ENCODE data around the gene ZNF891. TPM values are rescaled to one million over a fixed set of nuclear protein-coding genes. Genes with fewer than 3 reads are reported as not detected.

ZNF891 gene
- total RNA-seq, result 3.0 TPM
- polyA plus RNA-seq, result under 1 TPM; 0.29 to 0.75 (median 0.48) TPM

DNA sequence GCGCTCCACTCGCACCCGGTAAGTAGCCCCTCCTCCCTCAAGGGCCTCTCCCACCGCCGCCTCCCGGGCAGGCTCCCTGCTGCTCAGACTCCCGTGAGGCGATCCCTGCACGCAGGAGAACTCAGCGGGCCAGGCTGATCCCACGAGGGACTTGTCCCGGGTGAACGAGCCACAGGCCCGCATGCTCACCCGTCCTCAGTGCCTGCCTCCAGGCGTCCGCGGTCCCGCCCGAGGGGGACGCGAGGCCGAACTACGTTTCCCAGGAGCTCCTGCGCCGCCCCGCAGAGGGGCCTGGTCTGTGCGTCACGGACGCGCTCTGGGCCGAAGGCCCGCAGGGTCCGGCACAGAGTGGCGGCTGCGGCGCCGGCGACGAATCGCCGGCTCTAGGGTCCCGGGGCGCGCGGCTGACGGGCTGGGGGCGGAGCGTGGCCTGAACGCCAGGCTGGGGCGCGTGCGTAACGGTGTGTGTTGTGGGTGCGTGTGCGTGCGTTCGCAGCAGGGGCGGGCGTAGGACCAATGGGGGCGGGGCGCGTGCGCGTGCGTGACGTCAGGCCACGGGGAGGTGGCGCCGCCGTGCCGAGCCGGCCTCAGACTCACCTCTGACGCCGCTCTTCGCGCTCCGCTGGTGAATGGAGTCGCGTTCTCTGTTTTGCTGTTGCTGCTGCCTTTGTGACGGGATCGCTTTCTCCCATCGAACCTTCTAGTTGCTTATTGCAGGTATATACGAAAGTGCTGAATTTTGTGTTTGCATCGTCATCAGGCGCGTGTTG is at the start of gene ZNF891, which contains the start of gene ZNF10:
Gene ZNF891 (minus strand): TSS at position 237 of the 770 bp plus-strand sequence. CDS start 8,356 bp downstream, outside the sequence.
Gene ZNF10 (plus strand): TSS at position 590 of the 770 bp plus-strand sequence. CDS start 13,866 bp downstream, outside the sequence.
- DNase-seq (peak; percentile 87 to 98 (median 97)), ATAC-seq (ENCODE audit: low read depth in 2 of 2) (peak; percentile 88 to 90)
- peaks cover 15% of the 10 kb centered on the region for H3K4me1 ChIP-seq (ENCODE audit: control insufficient read depth, insufficient read depth, low read length, poor library complexity, severe bottlenecking)
- Mint-ChIP-seq H3K9me3 (peaks cover 8 to 65% (median 28%) of the 10 kb centered on the region in 7 donors), H3K4me3 (peak within 1 kb of the TSS; percentile 92 to 96 (median 95)), H3K4me1 (peaks cover 0 to 36% (median 16%) of the 10 kb centered on the region in 4 donors), H3K27ac (peak within 1 kb of the TSS; percentile 98 to 99 (median 99)), H3K36me3 (peaks cover 48% of the 10 kb centered on the region), H3K27me3 (no peaks in the 10 kb centered on the region)
- H3K4me3 ChIP-seq (ENCODE audit: low read depth, low read length), result peak within 1 kb of the TSS; percentile 89
- H3K27me3 ChIP-seq (ENCODE audit: control insufficient read depth, insufficient read depth, low read length), result no peaks in the 10 kb centered on the region
- peaks cover 28% of the 10 kb centered on the region for H3K36me3 ChIP-seq (ENCODE audit: control insufficient read depth, insufficient read depth, low read length)
- peaks cover 45 to 92% of the 10 kb centered on the region in 2 experiments for H3K9me3 ChIP-seq (ENCODE audit: control insufficient read depth in 2 of 2, low read length in 2 of 2)
- peak within 1 kb of the TSS; percentile 99 for H3K27ac ChIP-seq (ENCODE audit: insufficient read depth, low read length, poor library complexity, severe bottlenecking)

DNA sequence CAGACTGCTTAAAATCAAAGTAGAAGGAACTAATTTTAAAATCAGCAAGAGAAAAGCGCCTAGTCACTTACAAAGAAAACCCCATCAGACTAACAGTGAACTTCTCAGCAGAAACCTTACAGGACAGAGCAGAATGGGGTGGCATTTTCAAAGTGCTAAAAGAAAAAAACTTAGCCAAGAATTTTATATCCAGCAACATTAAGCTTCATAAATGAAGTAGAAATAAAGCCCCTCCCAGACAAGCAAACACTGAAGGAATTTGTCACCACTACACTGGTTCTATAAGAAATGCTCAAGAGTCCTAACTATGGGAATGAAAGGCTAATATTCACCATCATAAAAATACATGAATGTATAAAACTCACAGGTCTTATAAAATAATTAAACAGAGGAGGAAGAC is 44.8 kb upstream of the ZNF891 start:
- Mint-ChIP-seq H3K4me3 (no peak overlapping the region), H3K36me3 (peaks cover 8% of the 10 kb centered on the region), H3K27me3 (no peaks in the 10 kb centered on the region), H3K4me1 (no peaks in the 10 kb centered on the region), H3K9me3 (peaks cover 0 to 63% (median 21%) of the 10 kb centered on the region in 7 donors), H3K27ac (no peak overlapping the region)
- Histone ChIP-seq H3K27me3 (ENCODE audit: control insufficient read depth, insufficient read depth, low read length) (no peaks in the 10 kb centered on the region), H3K9me3 (ENCODE audit: control insufficient read depth in 2 of 2, low read length in 2 of 2) (peaks cover 32 to 64% of the 10 kb centered on the region in 2 experiments), H3K4me1 (ENCODE audit: control insufficient read depth, insufficient read depth, low read length, poor library complexity, severe bottlenecking) (no peaks in the 10 kb centered on the region), H3K36me3 (ENCODE audit: control insufficient read depth, insufficient read depth, low read length) (no peaks in the 10 kb centered on the region), H3K4me3 (ENCODE audit: low read depth, low read length) (no peak overlapping the region), H3K27ac (ENCODE audit: insufficient read depth, low read length, poor library complexity, severe bottlenecking) (no peak overlapping the region)
- DNase-seq, result no peak
- no peak for ATAC-seq (ENCODE audit: low read depth in 2 of 2)

DNA sequence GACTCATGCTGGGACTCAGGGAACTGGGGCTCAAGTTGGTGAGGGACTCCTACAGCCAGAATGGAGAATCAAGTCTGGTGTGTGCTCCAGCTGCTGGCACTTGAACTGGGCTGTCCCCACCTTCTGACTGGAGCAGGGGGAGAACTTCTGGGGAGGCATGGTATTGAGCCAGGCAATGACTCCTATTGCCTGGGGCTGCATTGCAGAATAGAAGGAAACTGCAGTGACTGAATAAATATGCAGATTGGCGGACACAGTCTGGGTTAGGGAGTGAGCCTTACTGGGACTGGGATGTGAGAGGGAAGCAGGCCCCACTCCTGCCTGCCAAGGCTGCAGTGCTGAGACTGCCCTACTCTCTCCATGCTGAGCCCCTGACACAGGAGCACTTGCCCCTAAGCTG is 42.4 kb upstream of the ZNF891 start:
- ATAC-seq (ENCODE audit: low read depth in 2 of 2) (no peak), DNase-seq (no peak)
- H3K4me3 Mint-ChIP-seq, result no peak overlapping the region
- Histone ChIP-seq H3K27me3 (ENCODE audit: control insufficient read depth, insufficient read depth, low read length) (no peaks in the 10 kb centered on the region), H3K27ac (ENCODE audit: insufficient read depth, low read length, poor library complexity, severe bottlenecking) (no peak overlapping the region), H3K4me3 (ENCODE audit: low read depth, low read length) (no peak overlapping the region), H3K4me1 (ENCODE audit: control insufficient read depth, insufficient read depth, low read length, poor library complexity, severe bottlenecking) (no peaks in the 10 kb centered on the region), H3K36me3 (ENCODE audit: control insufficient read depth, insufficient read depth, low read length) (no peaks in the 10 kb centered on the region), H3K9me3 (ENCODE audit: control insufficient read depth in 2 of 2, low read length in 2 of 2) (peaks cover 35 to 74% of the 10 kb centered on the region in 2 experiments)
- no peaks in the 10 kb centered on the region for H3K36me3 Mint-ChIP-seq
- H3K27ac Mint-ChIP-seq, result no peak overlapping the region
- peaks cover 0 to 57% (median 21%) of the 10 kb centered on the region in 7 donors for H3K9me3 Mint-ChIP-seq
- H3K27me3 Mint-ChIP-seq, result no peaks in the 10 kb centered on the region
- no peaks in the 10 kb centered on the region for H3K4me1 Mint-ChIP-seq

DNA sequence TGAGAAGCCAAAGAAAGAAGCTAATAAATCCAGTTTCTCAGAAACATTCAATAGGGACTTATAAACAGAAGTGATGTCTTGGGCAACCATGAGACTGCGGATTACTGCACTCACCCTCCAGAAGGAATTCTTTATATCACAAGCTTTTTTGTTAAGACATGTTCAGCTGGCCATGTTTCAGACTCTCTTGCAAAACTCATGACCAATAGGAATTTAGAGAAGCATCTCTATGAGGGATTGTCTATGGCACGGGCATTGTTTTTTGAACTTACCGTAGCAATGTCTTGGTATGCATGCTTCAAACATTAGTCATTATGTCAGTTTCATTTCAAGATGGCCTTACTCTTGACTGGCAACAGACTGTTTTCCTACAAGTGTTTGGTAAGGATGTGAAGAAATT is 35.7 kb upstream of the ZNF891 start:
- peaks cover 30 to 78% of the 10 kb centered on the region in 2 experiments for H3K9me3 ChIP-seq (ENCODE audit: control insufficient read depth in 2 of 2, low read length in 2 of 2)

DNA sequence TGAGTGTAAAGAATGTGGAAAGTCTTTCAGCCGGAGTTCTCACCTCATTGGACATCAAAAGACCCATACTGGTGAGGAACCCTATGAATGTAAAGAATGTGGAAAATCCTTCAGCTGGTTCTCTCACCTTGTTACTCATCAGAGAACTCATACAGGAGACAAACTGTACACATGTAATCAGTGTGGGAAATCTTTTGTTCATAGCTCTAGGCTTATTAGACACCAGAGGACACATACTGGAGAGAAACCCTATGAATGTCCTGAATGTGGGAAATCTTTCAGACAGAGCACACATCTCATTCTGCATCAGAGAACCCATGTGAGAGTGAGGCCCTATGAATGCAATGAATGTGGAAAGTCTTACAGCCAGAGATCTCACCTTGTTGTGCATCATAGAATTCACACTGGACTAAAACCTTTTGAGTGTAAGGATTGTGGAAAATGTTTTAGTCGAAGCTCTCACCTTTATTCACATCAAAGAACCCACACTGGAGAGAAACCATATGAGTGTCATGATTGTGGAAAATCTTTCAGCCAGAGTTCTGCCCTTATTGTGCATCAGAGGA is 26.1 kb upstream of the ZNF891 start:
- Histone ChIP-seq H3K4me1 (ENCODE audit: control insufficient read depth, insufficient read depth, low read length, poor library complexity, severe bottlenecking) (no peaks in the 10 kb centered on the region), H3K27ac (ENCODE audit: insufficient read depth, low read length, poor library complexity, severe bottlenecking) (no peak overlapping the region), H3K36me3 (ENCODE audit: control insufficient read depth, insufficient read depth, low read length) (peaks cover 41% of the 10 kb centered on the region), H3K9me3 (ENCODE audit: control insufficient read depth in 2 of 2, low read length in 2 of 2) (peaks cover 79 to 96% of the 10 kb centered on the region in 2 experiments), H3K27me3 (ENCODE audit: control insufficient read depth, insufficient read depth, low read length) (no peaks in the 10 kb centered on the region), H3K4me3 (ENCODE audit: low read depth, low read length) (no peak overlapping the region)
- no peaks in the 10 kb centered on the region for H3K4me1 Mint-ChIP-seq
- H3K4me3 Mint-ChIP-seq, result no peak overlapping the region
- peaks cover 3 to 91% (median 33%) of the 10 kb centered on the region in 7 donors for H3K9me3 Mint-ChIP-seq
- H3K36me3 Mint-ChIP-seq, result peaks cover 63% of the 10 kb centered on the region
- ATAC-seq (ENCODE audit: low read depth in 2 of 2) (no peak), DNase-seq (no peak)
- H3K27ac Mint-ChIP-seq, result no peak overlapping the region
- H3K27me3 Mint-ChIP-seq, result no peaks in the 10 kb centered on the region

More for the DNA sequence above, 35.7 kb upstream of the ZNF891 start:
- Mint-ChIP-seq H3K4me1 (no peaks in the 10 kb centered on the region), H3K4me3 (no peak overlapping the region), H3K36me3 (peaks cover 9% of the 10 kb centered on the region), H3K27me3 (no peaks in the 10 kb centered on the region), H3K9me3 (peaks cover 4 to 59% (median 28%) of the 10 kb centered on the region in 7 donors), H3K27ac (no peak overlapping the region)
- Histone ChIP-seq H3K4me3 (ENCODE audit: low read depth, low read length) (no peak overlapping the region), H3K4me1 (ENCODE audit: control insufficient read depth, insufficient read depth, low read length, poor library complexity, severe bottlenecking) (no peaks in the 10 kb centered on the region), H3K27me3 (ENCODE audit: control insufficient read depth, insufficient read depth, low read length) (no peaks in the 10 kb centered on the region), H3K36me3 (ENCODE audit: control insufficient read depth, insufficient read depth, low read length) (no peaks in the 10 kb centered on the region), H3K27ac (ENCODE audit: insufficient read depth, low read length, poor library complexity, severe bottlenecking) (no peak overlapping the region)
- ATAC-seq (ENCODE audit: low read depth in 2 of 2) (no peak), DNase-seq (no peak)

DNA sequence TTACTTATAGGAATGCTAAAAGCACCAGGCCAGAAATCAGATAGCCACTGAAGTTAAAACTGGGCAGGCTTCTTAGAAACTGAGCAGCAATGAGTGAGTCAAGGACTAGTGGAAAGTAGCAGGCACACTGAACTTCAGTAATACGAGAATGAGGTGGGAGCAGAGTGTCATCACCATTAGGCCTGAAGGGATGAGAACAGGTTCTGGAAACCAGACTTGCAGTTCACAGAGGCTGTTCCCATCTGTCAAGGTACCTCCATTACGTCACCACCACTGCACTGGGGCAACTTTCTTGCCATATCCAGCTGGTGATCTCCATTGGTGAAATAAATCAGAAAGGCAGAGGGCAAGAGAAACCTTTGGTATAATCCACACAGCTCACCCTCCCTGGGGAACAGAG is 15.9 kb upstream of the ZNF891 start:
- Histone ChIP-seq H3K4me1 (ENCODE audit: control insufficient read depth, insufficient read depth, low read length, poor library complexity, severe bottlenecking) (no peaks in the 10 kb centered on the region), H3K27me3 (ENCODE audit: control insufficient read depth, insufficient read depth, low read length) (no peaks in the 10 kb centered on the region), H3K4me3 (ENCODE audit: low read depth, low read length) (no peak overlapping the region), H3K36me3 (ENCODE audit: control insufficient read depth, insufficient read depth, low read length) (peaks cover 47% of the 10 kb centered on the region), H3K9me3 (ENCODE audit: control insufficient read depth in 2 of 2, low read length in 2 of 2) (peaks cover 74 to 97% of the 10 kb centered on the region in 2 experiments), H3K27ac (ENCODE audit: insufficient read depth, low read length, poor library complexity, severe bottlenecking) (no peak overlapping the region)
- Mint-ChIP-seq H3K27ac (no peak overlapping the region), H3K4me1 (peaks cover 0 to 3% (median 0%) of the 10 kb centered on the region in 4 donors), H3K9me3 (peaks cover 0 to 75% (median 29%) of the 10 kb centered on the region in 7 donors), H3K27me3 (no peaks in the 10 kb centered on the region), H3K36me3 (peaks cover 71% of the 10 kb centered on the region), H3K4me3 (peak overlapping the region in 1 of 4 donors; percentile 4)
- ATAC-seq (ENCODE audit: low read depth in 2 of 2), result no peak
- no peak for DNase-seq

DNA sequence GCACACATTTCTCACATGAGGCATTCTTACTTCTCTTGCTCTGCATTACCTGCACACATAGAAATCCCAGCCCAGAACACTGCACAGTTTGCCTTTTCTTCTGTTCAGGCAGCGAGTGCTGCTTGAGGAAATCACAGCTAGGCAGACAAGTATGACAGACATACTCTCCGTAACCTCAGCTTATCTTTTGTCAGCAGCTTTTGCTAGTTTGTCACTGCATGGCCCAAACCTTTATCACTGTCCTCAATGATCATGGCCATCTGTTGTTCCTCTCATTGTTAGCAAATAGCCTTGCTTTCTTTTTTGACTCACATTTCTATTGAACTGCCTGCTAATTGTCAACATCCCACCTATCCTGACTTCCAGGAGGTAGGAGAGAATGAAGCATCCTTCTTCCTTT is 5.7 kb upstream of the ZNF891 start:
- peaks cover 72% of the 10 kb centered on the region for H3K36me3 Mint-ChIP-seq
- H3K27me3 ChIP-seq (ENCODE audit: control insufficient read depth, insufficient read depth, low read length), result no peaks in the 10 kb centered on the region
- no peak overlapping the region for H3K27ac ChIP-seq (ENCODE audit: insufficient read depth, low read length, poor library complexity, severe bottlenecking)
- peak overlapping the region in 1 of 3 donors; percentile 84 for H3K27ac Mint-ChIP-seq
- H3K9me3 Mint-ChIP-seq, result peaks cover 14 to 82% (median 40%) of the 10 kb centered on the region in 7 donors
- peaks cover 52% of the 10 kb centered on the region for H3K36me3 ChIP-seq (ENCODE audit: control insufficient read depth, insufficient read depth, low read length)
- H3K4me1 ChIP-seq (ENCODE audit: control insufficient read depth, insufficient read depth, low read length, poor library complexity, severe bottlenecking), result peaks cover 7% of the 10 kb centered on the region
- ATAC-seq (ENCODE audit: low read depth in 2 of 2) (no peak), DNase-seq (no peak)
- H3K4me1 Mint-ChIP-seq, result peaks cover 0 to 16% (median 12%) of the 10 kb centered on the region in 4 donors
- H3K9me3 ChIP-seq (ENCODE audit: control insufficient read depth in 2 of 2, low read length in 2 of 2), result peaks cover 82 to 99% of the 10 kb centered on the region in 2 experiments
- H3K4me3 Mint-ChIP-seq, result peak overlapping the region in 1 of 4 donors; percentile 60
- no peaks in the 10 kb centered on the region for H3K27me3 Mint-ChIP-seq
- H3K4me3 ChIP-seq (ENCODE audit: low read depth, low read length), result no peak overlapping the region
